Measurements from ENCODE around the gene PFDN6. TPM values are rescaled to one million over a fixed set of nuclear protein-coding genes. Genes with fewer than 3 reads are reported as not detected.

PFDN6 gene
- total and polyA plus RNA-seq, 2 experiments from 2014 or later, result 56.1 to 62.2 TPM

DNA sequence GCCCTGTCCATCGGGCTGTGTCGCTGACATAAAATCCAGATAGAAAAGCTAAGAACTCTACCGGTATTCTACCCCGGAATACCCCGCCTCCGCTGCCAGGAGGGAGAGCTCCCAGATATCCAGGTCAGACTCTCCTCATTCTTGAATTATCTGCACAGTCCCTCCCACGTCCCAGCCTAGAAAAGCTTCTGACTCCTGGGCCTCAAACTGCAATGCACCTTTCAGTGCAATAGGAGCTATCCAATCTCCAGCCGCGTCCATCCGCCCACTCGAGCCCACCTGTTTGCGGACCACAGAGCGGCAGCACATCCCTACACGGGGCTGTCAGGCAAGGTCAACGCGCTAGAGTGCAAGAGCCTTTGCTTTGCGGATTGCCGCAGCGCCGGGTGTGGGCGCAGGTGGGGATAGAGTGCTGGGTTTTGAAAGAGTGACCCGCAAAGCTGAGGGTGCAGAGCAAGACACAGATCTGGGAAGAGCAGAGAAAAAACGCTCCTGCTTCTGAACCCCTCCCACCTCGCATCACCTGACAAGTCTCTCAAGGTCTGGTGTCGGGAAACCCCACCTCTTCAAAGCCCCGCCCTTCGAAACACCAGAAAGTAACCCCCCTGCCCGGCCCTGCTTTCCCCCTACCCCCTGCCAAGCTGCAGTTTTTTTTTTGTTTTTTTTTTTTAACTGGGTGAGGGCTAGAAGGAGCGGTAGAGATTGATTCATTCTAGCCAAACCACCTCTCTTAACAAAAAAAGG, 23.1 kb downstream of the PFDN6 start:
- Histone ChIP-seq H3K79me2 (replicated peaks; ENCODE audit: insufficient read depth) (0 out of 2 replicates have a peak, but pooled peaks cover 6% of the 10 kb centered on the region), H3K4me2 (peak overlapping the region; percentile 99), H3K4me1 (ENCODE audit: insufficient read depth) (peaks cover 20% of the 10 kb centered on the region), H3F3A (replicated peaks; ENCODE audit: low read depth) (peaks cover 10% of the 10 kb centered on the region), H2AFZ (peak overlapping the region; percentile 80), H3K36me3 (ENCODE audit: insufficient read depth) (no peaks in the 10 kb centered on the region), H3K4me3 (peak overlapping the region; percentile 91), H3K9me2 (ENCODE audit: insufficient read depth) (no peaks in the 10 kb centered on the region), H4K20me1 (replicated peaks; ENCODE audit: insufficient read depth) (no peaks in the 10 kb centered on the region; the same call in 1 of the 2 replicates), H3K27me3 (ENCODE audit: insufficient read depth) (no peaks in the 10 kb centered on the region), H3K27ac (ENCODE audit: low read depth) (peak overlapping the region; percentile 15; the same call in 1 of the 2 replicates)
- DNase-seq (ENCODE audit: low spot score) (peak; percentile 97), ATAC-seq (peak; percentile 56)
- Mint-ChIP-seq H3K4me3 (peak overlapping the region; percentile 92), H3K9me3 (no peaks in the 10 kb centered on the region; the same call in 2 of the 3 replicates), H3K4me1 (peaks cover 35% of the 10 kb centered on the region), H3K27me3 (ENCODE audit: insufficient read depth, low read depth, poor library complexity) (peaks cover 20% of the 10 kb centered on the region), H3K27ac (no peak overlapping the region; the same call in 1 of the 2 replicates), H3K36me3 (ENCODE audit: low read depth) (no peaks in the 10 kb centered on the region)
- no peak for TF ChIP-seq JUNB (IDR thresholded peaks at IDR 0.05; ENCODE audit: unreplicated experiment)
- TF ChIP-seq, protein P1, sequence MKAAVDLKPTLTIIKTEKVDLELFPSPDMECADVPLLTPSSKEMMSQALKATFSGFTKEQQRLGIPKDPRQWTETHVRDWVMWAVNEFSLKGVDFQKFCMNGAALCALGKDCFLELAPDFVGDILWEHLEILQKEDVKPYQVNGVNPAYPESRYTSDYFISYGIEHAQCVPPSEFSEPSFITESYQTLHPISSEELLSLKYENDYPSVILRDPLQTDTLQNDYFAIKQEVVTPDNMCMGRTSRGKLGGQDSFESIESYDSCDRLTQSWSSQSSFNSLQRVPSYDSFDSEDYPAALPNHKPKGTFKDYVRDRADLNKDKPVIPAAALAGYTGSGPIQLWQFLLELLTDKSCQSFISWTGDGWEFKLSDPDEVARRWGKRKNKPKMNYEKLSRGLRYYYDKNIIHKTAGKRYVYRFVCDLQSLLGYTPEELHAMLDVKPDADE (IDR thresholded peaks at IDR 0.05), result no peak
- TF ChIP-seq CREB1 (CRISPR knock-in tag; IDR thresholded peaks at IDR 0.05; ENCODE audit: low read depth), result no peak
- TF ChIP-seq, protein P2, sequence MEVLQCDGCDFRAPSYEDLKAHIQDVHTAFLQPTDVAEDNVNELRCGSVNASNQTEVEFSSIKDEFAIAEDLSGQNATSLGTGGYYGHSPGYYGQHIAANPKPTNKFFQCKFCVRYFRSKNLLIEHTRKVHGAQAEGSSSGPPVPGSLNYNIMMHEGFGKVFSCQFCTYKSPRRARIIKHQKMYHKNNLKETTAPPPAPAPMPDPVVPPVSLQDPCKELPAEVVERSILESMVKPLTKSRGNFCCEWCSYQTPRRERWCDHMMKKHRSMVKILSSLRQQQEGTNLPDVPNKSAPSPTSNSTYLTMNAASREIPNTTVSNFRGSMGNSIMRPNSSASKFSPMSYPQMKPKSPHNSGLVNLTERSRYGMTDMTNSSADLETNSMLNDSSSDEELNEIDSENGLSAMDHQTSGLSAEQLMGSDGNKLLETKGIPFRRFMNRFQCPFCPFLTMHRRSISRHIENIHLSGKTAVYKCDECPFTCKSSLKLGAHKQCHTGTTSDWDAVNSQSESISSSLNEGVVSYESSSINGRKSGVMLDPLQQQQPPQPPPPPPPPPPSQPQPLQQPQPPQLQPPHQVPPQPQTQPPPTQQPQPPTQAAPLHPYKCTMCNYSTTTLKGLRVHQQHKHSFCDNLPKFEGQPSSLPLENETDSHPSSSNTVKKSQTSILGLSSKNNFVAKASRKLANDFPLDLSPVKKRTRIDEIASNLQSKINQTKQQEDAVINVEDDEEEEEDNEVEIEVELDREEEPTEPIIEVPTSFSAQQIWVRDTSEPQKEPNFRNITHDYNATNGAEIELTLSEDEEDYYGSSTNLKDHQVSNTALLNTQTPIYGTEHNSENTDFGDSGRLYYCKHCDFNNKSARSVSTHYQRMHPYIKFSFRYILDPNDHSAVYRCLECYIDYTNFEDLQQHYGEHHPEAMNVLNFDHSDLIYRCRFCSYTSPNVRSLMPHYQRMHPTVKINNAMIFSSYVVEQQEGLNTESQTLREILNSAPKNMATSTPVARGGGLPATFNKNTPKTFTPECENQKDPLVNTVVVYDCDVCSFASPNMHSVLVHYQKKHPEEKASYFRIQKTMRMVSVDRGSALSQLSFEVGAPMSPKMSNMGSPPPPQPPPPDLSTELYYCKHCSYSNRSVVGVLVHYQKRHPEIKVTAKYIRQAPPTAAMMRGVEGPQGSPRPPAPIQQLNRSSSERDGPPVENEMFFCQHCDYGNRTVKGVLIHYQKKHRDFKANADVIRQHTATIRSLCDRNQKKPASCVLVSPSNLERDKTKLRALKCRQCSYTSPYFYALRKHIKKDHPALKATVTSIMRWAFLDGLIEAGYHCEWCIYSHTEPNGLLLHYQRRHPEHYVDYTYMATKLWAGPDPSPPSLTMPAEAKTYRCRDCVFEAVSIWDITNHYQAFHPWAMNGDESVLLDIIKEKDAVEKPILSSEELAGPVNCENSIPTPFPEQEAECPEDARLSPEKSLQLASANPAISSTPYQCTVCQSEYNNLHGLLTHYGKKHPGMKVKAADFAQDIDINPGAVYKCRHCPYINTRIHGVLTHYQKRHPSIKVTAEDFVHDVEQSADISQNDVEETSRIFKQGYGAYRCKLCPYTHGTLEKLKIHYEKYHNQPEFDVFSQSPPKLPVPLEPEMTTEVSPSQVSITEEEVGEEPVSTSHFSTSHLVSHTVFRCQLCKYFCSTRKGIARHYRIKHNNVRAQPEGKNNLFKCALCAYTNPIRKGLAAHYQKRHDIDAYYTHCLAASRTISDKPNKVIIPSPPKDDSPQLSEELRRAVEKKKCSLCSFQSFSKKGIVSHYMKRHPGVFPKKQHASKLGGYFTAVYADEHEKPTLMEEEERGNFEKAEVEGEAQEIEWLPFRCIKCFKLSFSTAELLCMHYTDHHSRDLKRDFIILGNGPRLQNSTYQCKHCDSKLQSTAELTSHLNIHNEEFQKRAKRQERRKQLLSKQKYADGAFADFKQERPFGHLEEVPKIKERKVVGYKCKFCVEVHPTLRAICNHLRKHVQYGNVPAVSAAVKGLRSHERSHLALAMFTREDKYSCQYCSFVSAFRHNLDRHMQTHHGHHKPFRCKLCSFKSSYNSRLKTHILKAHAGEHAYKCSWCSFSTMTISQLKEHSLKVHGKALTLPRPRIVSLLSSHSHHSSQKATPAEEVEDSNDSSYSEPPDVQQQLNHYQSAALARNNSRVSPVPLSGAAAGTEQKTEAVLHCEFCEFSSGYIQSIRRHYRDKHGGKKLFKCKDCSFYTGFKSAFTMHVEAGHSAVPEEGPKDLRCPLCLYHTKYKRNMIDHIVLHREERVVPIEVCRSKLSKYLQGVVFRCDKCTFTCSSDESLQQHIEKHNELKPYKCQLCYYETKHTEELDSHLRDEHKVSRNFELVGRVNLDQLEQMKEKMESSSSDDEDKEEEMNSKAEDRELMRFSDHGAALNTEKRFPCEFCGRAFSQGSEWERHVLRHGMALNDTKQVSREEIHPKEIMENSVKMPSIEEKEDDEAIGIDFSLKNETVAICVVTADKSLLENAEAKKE (CRISPR knock-in tag; IDR thresholded peaks at IDR 0.05), result no peak
- TF ChIP-seq POLR2AphosphoS5 (IDR thresholded peaks at IDR 0.05; ENCODE audit: low read depth), result peak; percentile 28
- TF ChIP-seq EZH2 (IDR thresholded peaks at IDR 0.05; ENCODE audit: low read depth, unreplicated experiment), result no peak
- TF ChIP-seq ZNF331 (CRISPR knock-in tag; IDR thresholded peaks at IDR 0.05; ENCODE audit: low read depth), result no peak
- TF ChIP-seq, protein P3, sequence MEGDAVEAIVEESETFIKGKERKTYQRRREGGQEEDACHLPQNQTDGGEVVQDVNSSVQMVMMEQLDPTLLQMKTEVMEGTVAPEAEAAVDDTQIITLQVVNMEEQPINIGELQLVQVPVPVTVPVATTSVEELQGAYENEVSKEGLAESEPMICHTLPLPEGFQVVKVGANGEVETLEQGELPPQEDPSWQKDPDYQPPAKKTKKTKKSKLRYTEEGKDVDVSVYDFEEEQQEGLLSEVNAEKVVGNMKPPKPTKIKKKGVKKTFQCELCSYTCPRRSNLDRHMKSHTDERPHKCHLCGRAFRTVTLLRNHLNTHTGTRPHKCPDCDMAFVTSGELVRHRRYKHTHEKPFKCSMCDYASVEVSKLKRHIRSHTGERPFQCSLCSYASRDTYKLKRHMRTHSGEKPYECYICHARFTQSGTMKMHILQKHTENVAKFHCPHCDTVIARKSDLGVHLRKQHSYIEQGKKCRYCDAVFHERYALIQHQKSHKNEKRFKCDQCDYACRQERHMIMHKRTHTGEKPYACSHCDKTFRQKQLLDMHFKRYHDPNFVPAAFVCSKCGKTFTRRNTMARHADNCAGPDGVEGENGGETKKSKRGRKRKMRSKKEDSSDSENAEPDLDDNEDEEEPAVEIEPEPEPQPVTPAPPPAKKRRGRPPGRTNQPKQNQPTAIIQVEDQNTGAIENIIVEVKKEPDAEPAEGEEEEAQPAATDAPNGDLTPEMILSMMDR (conservative IDR thresholded peaks at IDR 0.05; ENCODE audit: low read depth in 2 of 2), result 0 out of 4 replicates have a peak, but pooled peaks of 1 of the 2 experiments have one; percentile 14
- TF ChIP-seq NANOG (IDR thresholded peaks at IDR 0.05; ENCODE audit: borderline replicate concordance), result no peak
